Uterus (tissue), 2 donors: ENCODE results near the gene MFSD11.

Experiments
- CTCF ChIP-seq, 4 experiments: fragments of 200-600 bp in 2 of 4; fragments of 450-650 bp in 2 of 4; sonication (generic) in 2 of 4; IDR thresholded peaks; one replicate each; pipeline ENCODE4 v1.5.1; 2016 to 2019; ENCODE audit warnings: antibody characterized with exemption in 4 of 4, mild to moderate bottlenecking in 2 of 4, moderate library complexity in 1 of 4
- POLR2A ChIP-seq, 2 donors: fragments of 450-650 bp; IDR thresholded peaks; one replicate each; pipeline ENCODE4 v1.6.1; 2016; ENCODE audit warnings: antibody characterized with exemption in 2 of 2, mild to moderate bottlenecking in 1 of 2, moderate library complexity in 1 of 2

- TF ChIP-seq CTCF (IDR thresholded peaks at IDR 0.05) (no peak), POLR2A (IDR thresholded peaks at IDR 0.05) (no peak)
Measured at GRCh38 chr17:76690596-76691280, 47.2 kb upstream of the MFSD11 start.
